Fibroblast of lung (primary cell): Measurements from ENCODE around the gene TANGO2. TPM values are rescaled to one million over a fixed set of nuclear protein-coding genes. Genes with fewer than 3 reads are reported as not detected.

Experiments
- DNase-seq, 2 donors: peaks; one replicate each; pipeline versions ENCODE4 v3.0.0 to v3.0.0-alpha.2; 2010; ENCODE audit warnings: low read depth in 2 of 2
- H2AFZ ChIP-seq: 2 replicates; pipeline ENCODE4 v1.5.1; 2012; ENCODE audit warnings: low read length, control low read depth, inconsistent platforms
- H3K27ac ChIP-seq: 2 replicates; pipeline ENCODE4 v1.5.1; 2011; ENCODE audit warnings: low read length, control low read depth; ENCODE audit not compliant: insufficient read depth
- H3K27me3 ChIP-seq: 2 replicates; pipeline ENCODE4 v1.5.1; 2011; ENCODE audit warnings: mild to moderate bottlenecking, low read length; ENCODE audit not compliant: control insufficient read depth, insufficient read depth
- H3K36me3 ChIP-seq: 2 replicates; pipeline ENCODE4 v1.5.1; 2011; ENCODE audit warnings: low read length; ENCODE audit not compliant: control insufficient read depth, insufficient read depth
- H3K4me1 ChIP-seq: 2 replicates; pipeline ENCODE4 v1.5.1; 2011; ENCODE audit warnings: low read length; ENCODE audit not compliant: control insufficient read depth, insufficient read depth; ENCODE audit errors: extremely low read depth
- H3K4me2 ChIP-seq: 2 replicates; pipeline ENCODE4 v1.5.1; 2011; ENCODE audit warnings: low read length, control low read depth; ENCODE audit not compliant: insufficient read depth; ENCODE audit errors: extremely low read depth
- H3K4me3 ChIP-seq, 4 experiments: fragments of 200-600 bp in 1 of 4; sonication (generic) in 1 of 4; replicated peaks in 1 of 4; 2 replicates each; pipeline ENCODE4 v1.5.1; 2011 to 2016; ENCODE audit warnings: low read length in 4 of 4, low read depth in 3 of 4, mild to moderate bottlenecking in 3 of 4, control low read depth in 2 of 4, inconsistent platforms in 1 of 4, mixed read lengths in 1 of 4; ENCODE audit not compliant: insufficient read depth in 1 of 4; ENCODE audit errors: control extremely low read depth in 1 of 4
- H3K79me2 ChIP-seq: 2 replicates; pipeline ENCODE4 v1.5.1; 2012; ENCODE audit warnings: mild to moderate bottlenecking, low read length, inconsistent platforms; ENCODE audit not compliant: control insufficient read depth, insufficient read depth
- H3K9ac ChIP-seq: 2 replicates; pipeline ENCODE4 v1.5.1; 2011; ENCODE audit warnings: mild to moderate bottlenecking, low read length, control low read depth; ENCODE audit not compliant: insufficient read depth
- H3K9me3 ChIP-seq: 2 replicates; pipeline ENCODE4 v1.5.1; 2012; ENCODE audit warnings: low read depth, low read length; ENCODE audit not compliant: control insufficient read depth, insufficient read depth
- H4K20me1 ChIP-seq: 2 replicates; pipeline ENCODE4 v1.5.1; 2011; ENCODE audit warnings: low read length; ENCODE audit not compliant: control insufficient read depth, insufficient read depth; ENCODE audit errors: extremely low read depth
- EZH2 ChIP-seq: IDR thresholded peaks from 2 replicates; pipeline ENCODE4 v1.5.1; 2012; ENCODE audit warnings: low read length, control low read depth, mild to moderate bottlenecking; ENCODE audit errors: missing control alignments
- polyA plus RNA-seq, 2 donors: library from polyadenylated mRNA; depleted of rRNA in 1 of 2; stranded (reverse) in 1 of 2; unstranded in 1 of 2; fragments of >200 nt; gene quantifications; 2 replicates each; pipeline ENCODE4 v1.2.1, GENCODE V29; 2011 to 2012; ENCODE audit warnings: missing spikeins in 1 of 2
- total RNA-seq: library from RNA; depleted of rRNA; stranded (reverse); fragments of >200 nt; gene quantifications from 2 replicates; pipeline ENCODE4 v1.2.1, GENCODE V29; 2014
- TF ChIP-seq, protein P1 (sequence below), 2 donors: IDR thresholded peaks in 1 of 2; conservative IDR thresholded peaks in 1 of 2; 1 replicate in 1 of 2; 2 replicates in 1 of 2; pipeline ENCODE4 v1.5.1; 2011 to 2012; ENCODE audit warnings: low read length in 2 of 2, control low read depth in 1 of 2, inconsistent platforms in 1 of 2, low read depth in 1 of 2, mild to moderate bottlenecking in 1 of 2

Gene TANGO2
- total and polyA plus RNA-seq, 2 donors (not counting 1 experiment from before 2014, with no cell fraction given) = 28.3 to 52.8 TPM

DNA sequence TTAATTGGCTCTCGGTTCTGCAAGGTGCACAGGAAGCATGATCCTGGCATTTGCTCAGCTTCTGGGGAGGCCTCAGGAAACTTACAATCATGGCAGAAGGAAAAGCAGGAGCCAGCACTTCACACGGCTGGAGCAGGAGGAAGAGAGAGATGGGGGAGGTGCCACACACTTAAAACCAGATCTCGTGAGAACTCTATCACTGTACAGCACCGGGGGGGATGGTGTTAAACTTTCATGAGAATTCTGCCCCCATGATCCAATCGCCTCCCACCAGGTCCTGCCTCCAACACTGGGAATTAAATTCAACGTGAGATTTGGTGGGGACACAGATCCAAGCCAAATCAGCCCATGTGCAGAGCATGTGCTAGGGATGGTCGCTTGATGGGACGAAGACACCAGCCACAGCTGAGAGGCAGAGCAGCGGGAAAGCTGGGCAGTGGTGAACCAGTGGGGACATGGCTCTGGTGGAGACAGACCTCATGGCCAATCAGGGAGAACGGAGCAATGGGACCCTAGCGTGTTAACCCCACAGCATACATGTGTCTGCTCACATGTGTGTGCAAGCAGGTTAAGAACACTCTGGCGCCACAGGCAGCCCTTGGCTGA is 6.2 kb downstream of the TANGO2 start:
- no peaks in the 10 kb centered on the region for H3K9me3 ChIP-seq
- no peak overlapping the region for H3K4me3 ChIP-seq
- H2AFZ ChIP-seq = no peak overlapping the region
- peaks cover 9% of the 10 kb centered on the region for H3K79me2 ChIP-seq
- TF ChIP-seq, protein P1, sequence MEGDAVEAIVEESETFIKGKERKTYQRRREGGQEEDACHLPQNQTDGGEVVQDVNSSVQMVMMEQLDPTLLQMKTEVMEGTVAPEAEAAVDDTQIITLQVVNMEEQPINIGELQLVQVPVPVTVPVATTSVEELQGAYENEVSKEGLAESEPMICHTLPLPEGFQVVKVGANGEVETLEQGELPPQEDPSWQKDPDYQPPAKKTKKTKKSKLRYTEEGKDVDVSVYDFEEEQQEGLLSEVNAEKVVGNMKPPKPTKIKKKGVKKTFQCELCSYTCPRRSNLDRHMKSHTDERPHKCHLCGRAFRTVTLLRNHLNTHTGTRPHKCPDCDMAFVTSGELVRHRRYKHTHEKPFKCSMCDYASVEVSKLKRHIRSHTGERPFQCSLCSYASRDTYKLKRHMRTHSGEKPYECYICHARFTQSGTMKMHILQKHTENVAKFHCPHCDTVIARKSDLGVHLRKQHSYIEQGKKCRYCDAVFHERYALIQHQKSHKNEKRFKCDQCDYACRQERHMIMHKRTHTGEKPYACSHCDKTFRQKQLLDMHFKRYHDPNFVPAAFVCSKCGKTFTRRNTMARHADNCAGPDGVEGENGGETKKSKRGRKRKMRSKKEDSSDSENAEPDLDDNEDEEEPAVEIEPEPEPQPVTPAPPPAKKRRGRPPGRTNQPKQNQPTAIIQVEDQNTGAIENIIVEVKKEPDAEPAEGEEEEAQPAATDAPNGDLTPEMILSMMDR (conservative IDR thresholded peaks at IDR 0.05 in 1 of 2, IDR thresholded peaks at IDR 0.05 in 1 of 2; ENCODE audit: low read depth in 1 of 2, low read length in 2 of 2) = no peak
- TF ChIP-seq EZH2 = no peak
- H3K36me3 ChIP-seq = no peaks in the 10 kb centered on the region
- H3K4me1 ChIP-seq = no peaks in the 10 kb centered on the region
- DNase-seq = no peak
- no peak overlapping the region for H3K9ac ChIP-seq
- H4K20me1 ChIP-seq = no peaks in the 10 kb centered on the region
- H3K27ac ChIP-seq = no peak overlapping the region
- no peak overlapping the region for H3K4me2 ChIP-seq
- H3K27me3 ChIP-seq = no peaks in the 10 kb centered on the region

DNA sequence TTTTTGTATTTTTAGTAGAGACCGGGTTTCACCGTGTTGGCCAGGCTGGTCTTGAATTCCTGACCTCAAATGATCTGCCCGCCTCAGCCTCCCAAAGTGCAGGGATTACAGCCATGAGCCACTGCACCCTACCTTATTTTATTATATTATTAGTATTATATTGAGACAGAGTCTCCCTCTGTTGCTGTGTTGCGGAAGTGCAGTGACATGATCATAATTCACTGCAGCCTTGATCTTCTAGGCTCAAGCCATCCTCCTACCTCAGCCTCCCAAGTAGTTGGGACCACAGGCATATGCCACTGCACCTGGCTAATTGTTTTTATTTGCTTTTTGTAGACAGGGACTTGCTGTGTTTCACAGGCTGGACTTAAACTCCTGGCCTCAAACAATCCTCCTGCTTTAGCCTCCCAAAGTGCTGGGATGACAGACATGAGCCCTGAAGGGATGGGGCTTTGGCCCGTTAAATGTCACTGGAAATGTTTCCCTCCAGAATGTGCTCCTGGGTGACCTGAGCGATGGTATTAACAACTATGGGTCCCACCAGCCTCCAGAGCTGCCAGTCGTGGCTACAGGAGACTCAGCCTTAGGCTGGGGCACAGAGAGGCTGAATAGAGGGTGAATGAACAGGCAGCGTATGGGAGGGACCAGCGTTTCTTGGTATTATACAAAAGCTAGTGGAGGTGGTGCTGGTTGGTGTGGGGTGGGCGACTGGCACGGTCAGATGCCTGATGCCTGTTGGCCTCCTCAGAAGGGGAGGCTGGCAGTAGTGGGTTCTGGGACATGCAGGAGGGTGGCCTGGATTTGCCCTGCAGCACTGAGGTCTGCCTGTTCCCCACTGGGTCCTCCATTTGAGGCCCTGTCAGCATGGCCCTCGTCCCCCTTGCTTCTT is 7.3 kb downstream of the TANGO2 start:
- no peaks in the 10 kb centered on the region for H4K20me1 ChIP-seq

More for the DNA sequence above, 7.3 kb downstream of the TANGO2 start:
- H3K36me3 ChIP-seq = no peaks in the 10 kb centered on the region
- no peak overlapping the region for H2AFZ ChIP-seq
- no peaks in the 10 kb centered on the region for H3K4me1 ChIP-seq
- H3K4me3 ChIP-seq = no peak overlapping the region
- H3K9ac ChIP-seq = no peak overlapping the region
- no peaks in the 10 kb centered on the region for H3K9me3 ChIP-seq
- peak in 1 of 2 donors; percentile 18 for DNase-seq
- no peak for TF ChIP-seq EZH2
- TF ChIP-seq, protein P1 (conservative IDR thresholded peaks at IDR 0.05 in 1 of 2, IDR thresholded peaks at IDR 0.05 in 1 of 2; ENCODE audit: low read depth in 1 of 2, low read length in 2 of 2) = peak; percentile 24 to 51
- no peak overlapping the region for H3K27ac ChIP-seq
- H3K27me3 ChIP-seq = no peaks in the 10 kb centered on the region
- H3K79me2 ChIP-seq = peaks cover 1% of the 10 kb centered on the region
- H3K4me2 ChIP-seq = no peak overlapping the region
